Prostate gland (tissue), 2 donors: ENCODE measurements around the gene CEP20.

Source experiments
- CTCF ChIP-seq, 4 experiments: fragments of 200-600 bp in 2 of 4; fragments of 450-650 bp in 2 of 4; sonication (generic) in 2 of 4; IDR thresholded peaks; 1 replicate in 3 of 4; 2 replicates in 1 of 4; pipeline ENCODE4 v1.5.1; 2016 to 2019; ENCODE audit warnings: antibody characterized with exemption in 4 of 4, mild to moderate bottlenecking in 2 of 4, moderate library complexity in 2 of 4
- POLR2AphosphoS5 ChIP-seq: sonication (generic); formaldehyde crosslinking; IDR thresholded peaks from one replicate; pipeline ENCODE4 v1.6.1; 2017; ENCODE audit warnings: antibody characterized with exemption

GRCh38 chr16:15897121-15897780 lies 8.8 kb upstream of the CEP20 start:
- TF ChIP-seq CTCF (IDR thresholded peaks at IDR 0.05) (no peak), POLR2AphosphoS5 (no peak)
